Caco-2 (cell line): ENCODE results near the gene CORO7. TPM values are rescaled to one million over a fixed set of nuclear protein-coding genes. Genes with fewer than 3 reads are reported as not detected.

Experiments used
- BruUV-seq: library from RNA; stranded (reverse); fragments of 400-500 nt; replicated peaks from 2 replicates; lab custom pipeline; 2021; lab: Mats Ljungman, UMichigan
- CTCF ChIA-PET: fragments of 300-600 bp; sonication (Branson Sonifier 250); formaldehyde crosslinking; loops from one replicate; lab custom pipeline; 2022; ENCODE audit warnings: antibody characterized with exemption; lab: Charles Lee
- POLR2A ChIA-PET: fragments of 300-600 bp; sonication (Branson Sonifier 250); formaldehyde crosslinking; loops from one replicate; lab custom pipeline; 2022; ENCODE audit warnings: antibody characterized with exemption; lab: Charles Lee
- DNase-seq, 2 experiments: peaks; one replicate each; pipeline versions ENCODE4 v3.0.0 to v3.0.0-alpha.2; 2020 to 2022
- H3K27me3 ChIP-seq: replicated peaks from 2 replicates; pipeline ENCODE4 v1.6.0; 2011; ENCODE audit warnings: low read length; ENCODE audit not compliant: control insufficient read depth, insufficient read depth
- H3K36me3 ChIP-seq: 2 replicates; pipeline ENCODE4 v1.5.1; 2011; ENCODE audit warnings: low read length; ENCODE audit not compliant: control insufficient read depth, insufficient read depth
- H3K4me1 ChIP-seq: fragments of 250-450 bp; sonication (Bioruptor Pico); 2 replicates; pipeline ENCODE4 v1.5.1; 2020; ENCODE audit warnings: mild to moderate bottlenecking
- H3K4me3 ChIP-seq: 2 replicates; pipeline ENCODE4 v1.5.1; 2011; ENCODE audit warnings: low read depth, mild to moderate bottlenecking, control low read depth, low read length
- H3K9me3 ChIP-seq: fragments of 250-450 bp; sonication (Bioruptor Pico); 2 replicates; pipeline ENCODE4 v1.5.1; 2020; ENCODE audit warnings: mild to moderate bottlenecking, moderate library complexity
- H3K27ac Mint-ChIP-seq: one replicate; pipeline ENCODE4 v1.8.0; 2022; ENCODE audit warnings: mixed read lengths; ENCODE audit not compliant: unreplicated experiment
- H3K27me3 Mint-ChIP-seq: one replicate; pipeline ENCODE4 v1.8.0; 2022; ENCODE audit warnings: mixed read lengths; ENCODE audit not compliant: insufficient read depth, unreplicated experiment
- H3K36me3 Mint-ChIP-seq: one replicate; pipeline ENCODE4 v1.8.0; 2022; ENCODE audit warnings: mild to moderate bottlenecking, mixed read lengths; ENCODE audit not compliant: insufficient read depth, unreplicated experiment
- H3K4me1 Mint-ChIP-seq: one replicate; pipeline ENCODE4 v1.8.0; 2022; ENCODE audit warnings: low read depth, mixed read lengths; ENCODE audit not compliant: unreplicated experiment
- H3K4me3 Mint-ChIP-seq: one replicate; pipeline ENCODE4 v1.8.0; 2022; ENCODE audit warnings: mild to moderate bottlenecking, moderate library complexity, mixed read lengths; ENCODE audit not compliant: unreplicated experiment
- H3K9me3 Mint-ChIP-seq: one replicate; pipeline ENCODE4 v1.8.0; 2022; ENCODE audit warnings: mixed read lengths; ENCODE audit not compliant: unreplicated experiment
- CTCF ChIP-seq, 2 experiments: fragments of 200-600 bp in 1 of 2; IDR thresholded peaks; 1 replicate in 1 of 2; 2 replicates in 1 of 2; pipeline versions ENCODE4 v1.5.1 to v1.8.0; 2011 to 2022; ENCODE audit warnings: antibody characterized with exemption in 1 of 2, control low read depth in 1 of 2, inconsistent platforms in 1 of 2, low read depth in 1 of 2, low read length in 1 of 2, mild to moderate bottlenecking in 1 of 2, moderate library complexity in 1 of 2; ENCODE audit not compliant: insufficient read depth in 1 of 2, severe bottlenecking in 1 of 2, unreplicated experiment in 1 of 2
- intact Hi-C: fragments of 100-400 bp; cut with micrococcal nuclease; formaldehyde crosslinking; loops from one replicate; pipeline ENCODE4 v1.10.0; 2022; ENCODE audit not compliant: unreplicated experiment
- total RNA-seq: library from RNA; stranded (reverse); gene quantifications from 2 replicates; pipeline ENCODE4 v1.2.3, GENCODE V29; 2022

CORO7 gene
- total RNA-seq, 1 experiment from 2014 or later, result 23.1 TPM

- Histone ChIP-seq H3K4me3 (no peak overlapping the region), H3K4me1 (peaks cover 5% of the 10 kb centered on the region; the same call in 1 of the 2 replicates), H3K9me3 (no peaks in the 10 kb centered on the region), H3K36me3 (no peaks in the 10 kb centered on the region), H3K27me3 (no peaks in the 10 kb centered on the region)
- H3K27ac Mint-ChIP-seq, result no peak overlapping the region
- no peak for TF ChIP-seq CTCF (IDR thresholded peaks at IDR 0.05; ENCODE audit: insufficient read depth in 1 of 2, low read depth in 1 of 2, low read length in 1 of 2, severe bottlenecking in 1 of 2, unreplicated experiment in 1 of 2)
- BruUV-seq, result no TSS peak
- intact Hi-C loops, result no loop called here
- no peak for DNase-seq
- ChIA-PET CTCF (no interaction called here), POLR2A (no interaction called here)
- no peaks in the 10 kb centered on the region for H3K27me3 Mint-ChIP-seq
- no peak overlapping the region for H3K4me3 Mint-ChIP-seq
- H3K36me3 Mint-ChIP-seq, result no peaks in the 10 kb centered on the region
- H3K9me3 Mint-ChIP-seq, result no peaks in the 10 kb centered on the region
- peaks cover 7% of the 10 kb centered on the region for H3K4me1 Mint-ChIP-seq
These were observed 4.2 kb downstream of the CORO7 start for GRCh38 chr16:4412159-4412558.

- peaks cover 5% of the 10 kb centered on the region; the same call in 1 of the 2 replicates for H3K4me1 ChIP-seq
- Mint-ChIP-seq H3K4me1 (peaks cover 7% of the 10 kb centered on the region), H3K27ac (no peak overlapping the region), H3K9me3 (no peaks in the 10 kb centered on the region), H3K36me3 (no peaks in the 10 kb centered on the region), H3K4me3 (no peak overlapping the region), H3K27me3 (no peaks in the 10 kb centered on the region)
- BruUV-seq, result no TSS peak
- intact Hi-C loops, result no loop called here
- no peaks in the 10 kb centered on the region for H3K27me3 ChIP-seq
- no peak overlapping the region for H3K4me3 ChIP-seq
- CTCF ChIA-PET, result no interaction called here
- no peaks in the 10 kb centered on the region for H3K36me3 ChIP-seq
- no peak for TF ChIP-seq CTCF (IDR thresholded peaks at IDR 0.05; ENCODE audit: insufficient read depth in 1 of 2, low read depth in 1 of 2, low read length in 1 of 2, severe bottlenecking in 1 of 2, unreplicated experiment in 1 of 2)
- DNase-seq, result no peak
- no peaks in the 10 kb centered on the region for H3K9me3 ChIP-seq
- POLR2A ChIA-PET, result no interaction called here
These were observed 4.7 kb downstream of the CORO7 start for GRCh38 chr16:4411684-4412083.

- Mint-ChIP-seq H3K9me3 (no peaks in the 10 kb centered on the region), H3K27ac (no peak overlapping the region), H3K4me1 (peaks cover 6% of the 10 kb centered on the region), H3K27me3 (no peaks in the 10 kb centered on the region), H3K36me3 (no peaks in the 10 kb centered on the region), H3K4me3 (no peak overlapping the region)
- TF ChIP-seq CTCF (IDR thresholded peaks at IDR 0.05; ENCODE audit: insufficient read depth in 1 of 2, low read depth in 1 of 2, low read length in 1 of 2, severe bottlenecking in 1 of 2, unreplicated experiment in 1 of 2), result no peak
- no peak for DNase-seq
- peaks cover 5% of the 10 kb centered on the region; the same call in 1 of the 2 replicates for H3K4me1 ChIP-seq
- intact Hi-C loops, result no loop called here
- ChIA-PET POLR2A (no interaction called here), CTCF (no interaction called here)
- H3K9me3 ChIP-seq, result no peaks in the 10 kb centered on the region
- no TSS peak for BruUV-seq
- H3K4me3 ChIP-seq, result no peak overlapping the region
- no peaks in the 10 kb centered on the region for H3K36me3 ChIP-seq
- H3K27me3 ChIP-seq, result no peaks in the 10 kb centered on the region
These were observed 5.9 kb downstream of the CORO7 start for GRCh38 chr16:4410335-4411075.
